Progenitor cell of endocrine pancreas (in vitro differentiated cells): Measurements from ENCODE around the gene RNF213. TPM values are rescaled to one million over a fixed set of nuclear protein-coding genes. Genes with fewer than 3 reads are reported as not detected.
"Not testable (repeated sequence)": the region's sequence is repeated elsewhere in the genome, so short reads cannot be mapped to it uniquely, and the experiment has no call there.

ENCODE experiments used
- DNase-seq: peaks from one replicate; pipeline ENCODE4 v3.0.0; 2021; ENCODE audit warnings: low spot score; ENCODE audit not compliant: unreplicated experiment
- H3K27ac Mint-ChIP-seq: 2 replicates; pipeline ENCODE4 v1.8.0; 2021; ENCODE audit warnings: mild to moderate bottlenecking, moderate library complexity, mixed read lengths
- H3K27me3 Mint-ChIP-seq: 2 replicates; pipeline ENCODE4 v1.8.0; 2021; ENCODE audit warnings: mixed read lengths
- H3K36me3 Mint-ChIP-seq: 2 replicates; pipeline ENCODE4 v1.8.0; 2022; ENCODE audit warnings: mixed read lengths; ENCODE audit not compliant: insufficient read depth
- H3K4me1 Mint-ChIP-seq: 2 replicates; pipeline ENCODE4 v1.8.0; 2021; ENCODE audit warnings: low read depth, mixed read lengths
- H3K4me3 Mint-ChIP-seq: 2 replicates; pipeline ENCODE4 v1.8.0; 2021; ENCODE audit warnings: low read depth, mild to moderate bottlenecking, moderate library complexity, mixed read lengths
- H3K9me3 Mint-ChIP-seq: 2 replicates; pipeline ENCODE4 v1.8.0; 2021; ENCODE audit warnings: low read depth, mixed read lengths
- total RNA-seq: library from RNA; stranded (reverse); gene quantifications from 2 replicates; pipeline ENCODE4 v1.2.1, GENCODE V29; 2021
- TF ChIP-seq, protein P1 (sequence below): fragments of 200-600 bp; sonication (generic); IDR thresholded peaks from one replicate; pipeline ENCODE4 v1.5.0; 2021; ENCODE audit warnings: antibody characterized with exemption, mild to moderate bottlenecking; ENCODE audit not compliant: unreplicated experiment

Gene RNF213
- total RNA-seq, 1 donor from 2014 or later = 57.6 TPM

DNA sequence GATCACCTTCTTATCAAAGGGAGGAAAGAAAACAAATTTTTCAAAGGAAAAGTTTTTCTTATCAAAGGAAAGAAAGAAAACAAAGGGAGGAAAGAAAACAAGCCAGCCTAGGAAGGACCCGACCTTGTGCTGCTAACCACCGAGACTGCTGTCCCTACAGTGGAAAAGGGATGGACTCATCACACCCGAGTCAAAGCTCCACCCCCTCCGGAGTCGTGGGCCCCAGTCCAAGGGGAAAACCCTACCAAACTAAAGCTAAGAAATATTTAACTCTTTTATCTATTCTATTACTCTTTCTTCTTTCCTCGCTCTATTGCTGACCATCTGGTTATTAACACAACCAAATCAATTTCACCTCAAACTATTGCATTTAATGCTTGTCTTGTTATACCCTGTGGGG, 148.2 kb downstream of the RNF213 start:
- H3K27me3 Mint-ChIP-seq = peaks cover under 1% of the 10 kb centered on the region
- H3K36me3 Mint-ChIP-seq = no peaks in the 10 kb centered on the region
- no peaks in the 10 kb centered on the region for H3K9me3 Mint-ChIP-seq
- no peak overlapping the region for H3K27ac Mint-ChIP-seq
- DNase-seq = no peak
- no peak overlapping the region for H3K4me3 Mint-ChIP-seq
- peaks cover 10% of the 10 kb centered on the region for H3K4me1 Mint-ChIP-seq
- TF ChIP-seq, protein P1, sequence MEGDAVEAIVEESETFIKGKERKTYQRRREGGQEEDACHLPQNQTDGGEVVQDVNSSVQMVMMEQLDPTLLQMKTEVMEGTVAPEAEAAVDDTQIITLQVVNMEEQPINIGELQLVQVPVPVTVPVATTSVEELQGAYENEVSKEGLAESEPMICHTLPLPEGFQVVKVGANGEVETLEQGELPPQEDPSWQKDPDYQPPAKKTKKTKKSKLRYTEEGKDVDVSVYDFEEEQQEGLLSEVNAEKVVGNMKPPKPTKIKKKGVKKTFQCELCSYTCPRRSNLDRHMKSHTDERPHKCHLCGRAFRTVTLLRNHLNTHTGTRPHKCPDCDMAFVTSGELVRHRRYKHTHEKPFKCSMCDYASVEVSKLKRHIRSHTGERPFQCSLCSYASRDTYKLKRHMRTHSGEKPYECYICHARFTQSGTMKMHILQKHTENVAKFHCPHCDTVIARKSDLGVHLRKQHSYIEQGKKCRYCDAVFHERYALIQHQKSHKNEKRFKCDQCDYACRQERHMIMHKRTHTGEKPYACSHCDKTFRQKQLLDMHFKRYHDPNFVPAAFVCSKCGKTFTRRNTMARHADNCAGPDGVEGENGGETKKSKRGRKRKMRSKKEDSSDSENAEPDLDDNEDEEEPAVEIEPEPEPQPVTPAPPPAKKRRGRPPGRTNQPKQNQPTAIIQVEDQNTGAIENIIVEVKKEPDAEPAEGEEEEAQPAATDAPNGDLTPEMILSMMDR = no peak

DNA sequence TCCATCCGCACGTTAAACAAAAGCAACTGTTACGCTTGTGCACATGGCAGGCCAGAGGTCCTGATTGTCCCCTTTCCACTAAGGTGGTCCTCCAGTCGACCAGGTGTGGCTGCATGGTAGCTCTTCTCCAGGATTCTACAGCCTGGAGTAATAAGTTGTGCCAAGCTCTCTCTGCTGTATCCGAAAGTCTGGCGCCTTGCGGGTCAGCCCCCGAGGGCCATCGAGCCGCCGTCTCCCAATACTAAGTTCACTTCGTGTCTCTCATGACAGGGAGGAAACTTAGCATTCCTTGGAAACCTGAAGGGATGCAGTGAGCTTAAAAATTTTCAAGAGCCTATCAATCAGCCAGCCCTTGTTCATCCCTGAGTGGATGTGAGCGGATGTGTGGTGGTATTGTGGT, 149.0 kb downstream of the RNF213 start:
- Mint-ChIP-seq H3K27me3 (peaks cover 4% of the 10 kb centered on the region), H3K9me3 (no peaks in the 10 kb centered on the region), H3K27ac (no peak overlapping the region), H3K4me3 (no peak overlapping the region), H3K4me1 (peaks cover 16% of the 10 kb centered on the region), H3K36me3 (no peaks in the 10 kb centered on the region)
- TF ChIP-seq, protein P1 = no peak
- DNase-seq = no peak

- peaks cover 16% of the 10 kb centered on the region for H3K4me1 Mint-ChIP-seq
- H3K9me3 Mint-ChIP-seq, H3K27me3 Mint-ChIP-seq, H3K4me3 Mint-ChIP-seq, DNase-seq, H3K27ac Mint-ChIP-seq, H3K36me3 Mint-ChIP-seq: not testable (repeated sequence)
Measured at GRCh38 chr17:80410441-80411087, 149.9 kb downstream of the RNF213 start.

- Mint-ChIP-seq H3K4me1 (peaks cover 20% of the 10 kb centered on the region), H3K27ac (peak overlapping the region; percentile 89), H3K27me3 (peaks cover 4% of the 10 kb centered on the region), H3K4me3 (peak overlapping the region; percentile 91), H3K36me3 (peaks cover 4% of the 10 kb centered on the region), H3K9me3 (no peaks in the 10 kb centered on the region)
- DNase-seq = no peak
- TF ChIP-seq, protein P1 = no peak
Measured at GRCh38 chr17:80413771-80414507, 153.3 kb downstream of the RNF213 start.

- peaks cover 18% of the 10 kb centered on the region for H3K4me1 Mint-ChIP-seq
- peaks cover 4% of the 10 kb centered on the region for H3K36me3 Mint-ChIP-seq
- no peak for DNase-seq
- H3K4me3 Mint-ChIP-seq = peak overlapping the region; percentile 91
- no peaks in the 10 kb centered on the region for H3K9me3 Mint-ChIP-seq
- TF ChIP-seq, protein P1 = no peak
- H3K27me3 Mint-ChIP-seq = peaks cover 4% of the 10 kb centered on the region
- H3K27ac Mint-ChIP-seq = peak overlapping the region; percentile 89
Measured at GRCh38 chr17:80414508-80414802, 153.8 kb downstream of the RNF213 start.
